Measurements from ENCODE around the gene SHKBP1.

GRCh38 chr19:40600570-40601133, 24.0 kb downstream of the SHKBP1 start:
- TF ChIP-seq, protein P1, sequence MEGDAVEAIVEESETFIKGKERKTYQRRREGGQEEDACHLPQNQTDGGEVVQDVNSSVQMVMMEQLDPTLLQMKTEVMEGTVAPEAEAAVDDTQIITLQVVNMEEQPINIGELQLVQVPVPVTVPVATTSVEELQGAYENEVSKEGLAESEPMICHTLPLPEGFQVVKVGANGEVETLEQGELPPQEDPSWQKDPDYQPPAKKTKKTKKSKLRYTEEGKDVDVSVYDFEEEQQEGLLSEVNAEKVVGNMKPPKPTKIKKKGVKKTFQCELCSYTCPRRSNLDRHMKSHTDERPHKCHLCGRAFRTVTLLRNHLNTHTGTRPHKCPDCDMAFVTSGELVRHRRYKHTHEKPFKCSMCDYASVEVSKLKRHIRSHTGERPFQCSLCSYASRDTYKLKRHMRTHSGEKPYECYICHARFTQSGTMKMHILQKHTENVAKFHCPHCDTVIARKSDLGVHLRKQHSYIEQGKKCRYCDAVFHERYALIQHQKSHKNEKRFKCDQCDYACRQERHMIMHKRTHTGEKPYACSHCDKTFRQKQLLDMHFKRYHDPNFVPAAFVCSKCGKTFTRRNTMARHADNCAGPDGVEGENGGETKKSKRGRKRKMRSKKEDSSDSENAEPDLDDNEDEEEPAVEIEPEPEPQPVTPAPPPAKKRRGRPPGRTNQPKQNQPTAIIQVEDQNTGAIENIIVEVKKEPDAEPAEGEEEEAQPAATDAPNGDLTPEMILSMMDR (IDR thresholded peaks at IDR 0.05): no peak
- no peak for TF ChIP-seq ZFX (IDR thresholded peaks at IDR 0.05; ENCODE audit: borderline replicate concordance)
